Measurements from ENCODE around the gene IL15RA.

Gene IL15RA

GRCh38 chr10:5959142-5959541 lies 18.2 kb downstream of the IL15RA start:
- TF ChIP-seq CTCF (IDR thresholded peaks at IDR 0.05): no peak

- TF ChIP-seq CTCF (IDR thresholded peaks at IDR 0.05): no peak
Observed at GRCh38 chr10:5958675-5959074, 18.7 kb downstream of the IL15RA start.

GRCh38 chr10:5958077-5958476 lies 19.3 kb downstream of the IL15RA start:
- TF ChIP-seq CTCF (IDR thresholded peaks at IDR 0.05): no peak

- TF ChIP-seq CTCF (IDR thresholded peaks at IDR 0.05): no peak
Observed at GRCh38 chr10:5956146-5956936, 21.0 kb downstream of the IL15RA start.

GRCh38 chr10:5953676-5954075 lies 23.7 kb downstream of the IL15RA start:
- TF ChIP-seq CTCF (IDR thresholded peaks at IDR 0.05): no peak

GRCh38 chr10:5952731-5953385 lies 24.5 kb downstream of the IL15RA start:
- TF ChIP-seq CTCF (IDR thresholded peaks at IDR 0.05): no peak

GRCh38 chr10:5951721-5952407 lies 25.5 kb downstream of the IL15RA start:
- TF ChIP-seq CTCF (IDR thresholded peaks at IDR 0.05): no peak
